ENCODE measurements around the gene EFCAB9.

- no peak for TF ChIP-seq POLR2AphosphoS5 (IDR thresholded peaks at IDR 0.05; ENCODE audit: low read depth, low read length)
- no peak for TF ChIP-seq REST (IDR thresholded peaks at IDR 0.05; ENCODE audit: low read depth)
- no peak for TF ChIP-seq EGR1 (IDR thresholded peaks at IDR 0.05; ENCODE audit: low read depth)
- no peak for TF ChIP-seq YY1 (IDR thresholded peaks at IDR 0.05; ENCODE audit: extremely low read depth, insufficient replicate concordance, low read depth, low read length)
- TF ChIP-seq ZBTB33 (IDR thresholded peaks at IDR 0.05; ENCODE audit: extremely low read depth, insufficient replicate concordance, low read length), result no peak
These were observed 20.3 kb upstream of the EFCAB9 start for GRCh38 chr5:172173564-172174153.
